GM10847 (cell line): ENCODE data around the gene FCER1G.

ENCODE experiments used
- POLR2A ChIP-seq: IDR thresholded peaks from 2 replicates; pipeline ENCODE4 v1.6.1; 2011; ENCODE audit not compliant: insufficient read length; ENCODE audit errors: extremely low read depth

FCER1G gene

GRCh38 chr1:161216945-161217712, 2.0 kb downstream of the FCER1G start:
- no peak for TF ChIP-seq POLR2A

- TF ChIP-seq POLR2A = no peak
These were observed 2.7 kb downstream of the FCER1G start for GRCh38 chr1:161217831-161218230.

GRCh38 chr1:161218301-161219077, 3.4 kb downstream of the FCER1G start:
- TF ChIP-seq POLR2A = no peak

GRCh38 chr1:161219078-161219892, 4.2 kb downstream of the FCER1G start:
- TF ChIP-seq POLR2A = no peak

GRCh38 chr1:161220002-161220401, 4.9 kb downstream of the FCER1G start:
- no peak for TF ChIP-seq POLR2A

GRCh38 chr1:161222175-161223019, 7.3 kb downstream of the FCER1G start:
- TF ChIP-seq POLR2A = no peak

GRCh38 chr1:161223805-161224694, 9.0 kb downstream of the FCER1G start:
- no peak for TF ChIP-seq POLR2A

GRCh38 chr1:161225178-161225533, 10.1 kb downstream of the FCER1G start:
- no peak for TF ChIP-seq POLR2A

- TF ChIP-seq POLR2A = peak; percentile 44
These were observed 10.6 kb downstream of the FCER1G start, which contains the start of gene TOMM40L for GRCh38 chr1:161225534-161226319. Gene TOMM40L (plus strand): TSS chr1:161226060. CDS start chr1:161226490, 430 bp downstream.

GRCh38 chr1:161226320-161226711, 11.2 kb downstream of the FCER1G start:
- no peak for TF ChIP-seq POLR2A

- TF ChIP-seq POLR2A = no peak
These were observed 11.7 kb downstream of the FCER1G start for GRCh38 chr1:161226759-161227158.

GRCh38 chr1:161227196-161227871, 12.2 kb downstream of the FCER1G start:
- no peak for TF ChIP-seq POLR2A
